Peyer's patch (tissue), 4 donors: ENCODE results near the gene CCN6.

Experiments used
- CTCF ChIP-seq, 6 experiments: fragments of 450-650 bp in 4 of 6; fragments of 200-600 bp in 2 of 6; sonication (generic) in 1 of 6; IDR thresholded peaks; one replicate each; pipeline ENCODE4 v1.5.1; 2017 to 2019; ENCODE audit warnings: antibody characterized with exemption in 6 of 6, mild to moderate bottlenecking in 3 of 6, moderate library complexity in 1 of 6
- POLR2A ChIP-seq, 2 donors: fragments of 450-650 bp; IDR thresholded peaks; one replicate each; pipeline ENCODE4 v1.5.1; 2017; ENCODE audit warnings: antibody characterized with exemption in 2 of 2, mild to moderate bottlenecking in 2 of 2, moderate library complexity in 2 of 2

DNA sequence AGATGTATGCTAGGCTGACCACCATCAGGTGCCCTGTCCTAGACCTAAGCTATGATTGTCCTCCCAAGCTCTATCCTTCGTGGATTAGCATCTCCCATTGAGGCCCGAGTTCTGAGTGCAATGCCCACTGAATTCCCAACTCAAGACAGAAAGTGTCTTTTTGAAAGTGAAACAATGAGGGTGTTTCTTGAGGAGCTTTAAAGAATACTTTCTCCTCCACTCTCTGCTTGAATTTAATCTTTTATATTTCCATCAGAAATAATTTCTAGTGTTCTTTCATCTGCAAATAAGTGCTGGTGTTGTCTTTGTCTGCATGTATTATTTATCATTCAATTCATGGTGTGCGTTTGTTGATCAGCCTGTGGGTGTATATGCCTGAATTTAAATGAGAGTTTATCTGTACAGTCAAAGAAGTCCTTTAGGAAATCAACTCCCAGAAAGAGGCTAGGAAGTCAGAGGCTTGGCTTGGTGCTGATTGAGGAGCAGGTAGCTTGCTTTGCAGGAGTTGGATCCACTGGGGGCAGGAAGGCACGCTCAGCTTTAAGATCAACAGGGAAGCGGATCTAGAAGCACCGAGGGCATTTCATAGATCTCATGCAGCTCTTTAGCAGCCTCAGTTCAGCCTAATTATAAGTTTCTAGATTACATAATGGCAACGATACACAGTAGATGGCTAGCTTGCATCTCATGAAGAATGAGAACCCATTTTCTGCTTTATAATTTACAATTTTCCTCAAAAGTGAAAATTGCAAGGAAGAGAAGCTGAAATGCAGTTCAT lies 36.0 kb upstream of the CCN6 start:
- TF ChIP-seq CTCF (IDR thresholded peaks at IDR 0.05): no peak
- TF ChIP-seq POLR2A (IDR thresholded peaks at IDR 0.05): no peak
